SK-N-SH (cell line): Measurements from ENCODE around the gene TMEM131L. TPM values are rescaled to one million over a fixed set of nuclear protein-coding genes. Genes with fewer than 3 reads are reported as not detected.

Experiments used
- CTCF ChIA-PET: fragments of 300-600, 350-600 bp; formaldehyde crosslinking; extraction: SDS; loops from one replicate; lab custom pipeline; 2021; lab: Yijun Ruan, JAX
- POLR2A ChIA-PET: fragments of 350-600 bp; sonication (Branson Sonifier 250); formaldehyde crosslinking; extraction: SDS; loops from one replicate; lab custom pipeline; 2020; ENCODE audit warnings: antibody characterized with exemption, inconsistent platforms; lab: Yijun Ruan, JAX
- DNase-seq: peaks from one replicate; pipeline ENCODE4 v3.0.0; 2012
- H2AFZ ChIP-seq: fragments of 200-600 bp; sonication (generic); 2 replicates; pipeline ENCODE4 v1.8.1; 2016; ENCODE audit warnings: antibody characterized with exemption, mild to moderate bottlenecking, low read depth
- H3F3A ChIP-seq: fragments of 200-600 bp; sonication (generic); replicated peaks from 2 replicates; pipeline ENCODE3; 2016; ENCODE audit warnings: antibody characterized with exemption, mild to moderate bottlenecking; ENCODE audit not compliant: insufficient read depth
- H3K27ac ChIP-seq, 2 experiments: fragments of 200-500 bp in 1 of 2; fragments of 200-600 bp in 1 of 2; sonication (Bioruptor generic) in 1 of 2; sonication (generic), shearing (Covaris generic) in 1 of 2; 2 replicates each; pipeline versions ENCODE4 v1.5.1 to v1.6.1; 2014 to 2016; ENCODE audit warnings: low read depth in 2 of 2, inconsistent platforms in 1 of 2, low read length in 1 of 2, mild to moderate bottlenecking in 1 of 2, mixed read lengths in 1 of 2
- H3K27me3 ChIP-seq: fragments of 200-600 bp; sonication (generic), shearing (Covaris generic); 2 replicates; pipeline ENCODE4 v1.6.1; 2016; ENCODE audit warnings: mixed run types; ENCODE audit not compliant: insufficient read depth
- H3K36me3 ChIP-seq, 2 experiments: fragments of 200-500 bp in 1 of 2; fragments of 200-600 bp in 1 of 2; sonication (Bioruptor generic) in 1 of 2; sonication (generic) in 1 of 2; replicated peaks in 1 of 2; 2 replicates each; pipeline versions ENCODE3 to v1.5.1; 2014 to 2016; ENCODE audit warnings: low read length in 1 of 2, mild to moderate bottlenecking in 1 of 2; ENCODE audit not compliant: insufficient read depth in 2 of 2, control insufficient read depth in 1 of 2
- H3K4me1 ChIP-seq, 2 experiments: fragments of 200-500 bp in 1 of 2; fragments of 200-600 bp in 1 of 2; sonication (Bioruptor generic) in 1 of 2; sonication (generic), shearing (Covaris generic) in 1 of 2; 2 replicates each; pipeline versions ENCODE4 v1.5.1 to v1.6.1; 2014 to 2016; ENCODE audit warnings: low read depth in 1 of 2, low read length in 1 of 2, mixed run types in 1 of 2; ENCODE audit not compliant: insufficient read depth in 2 of 2, control insufficient read depth in 1 of 2
- H3K4me2 ChIP-seq: fragments of 200-600 bp; sonication (generic), shearing (Covaris generic); 2 replicates; pipeline ENCODE4 v1.6.1; 2017; ENCODE audit warnings: mixed run types
- H3K4me3 ChIP-seq, 2 experiments: fragments of 200-500 bp in 1 of 2; fragments of 200-600 bp in 1 of 2; sonication (Bioruptor generic) in 1 of 2; sonication (generic), shearing (Covaris generic) in 1 of 2; 2 replicates each; pipeline versions ENCODE4 v1.5.1 to v1.8.1; 2014 to 2016; ENCODE audit warnings: low read depth in 2 of 2, inconsistent platforms in 1 of 2, low read length in 1 of 2, mild to moderate bottlenecking in 1 of 2, mixed read lengths in 1 of 2, moderate library complexity in 1 of 2
- H3K79me2 ChIP-seq: fragments of 200-600 bp; sonication (generic); 2 replicates; pipeline ENCODE4 v1.8.1; 2017; ENCODE audit warnings: mild to moderate bottlenecking; ENCODE audit not compliant: insufficient read depth
- H3K9ac ChIP-seq: fragments of 200-600 bp; sonication (generic); 2 replicates; pipeline ENCODE4 v1.6.1; 2017; ENCODE audit warnings: mixed run types
- H3K9me2 ChIP-seq: fragments of 200-600 bp; sonication (generic); 2 replicates; pipeline ENCODE4 v1.6.1; 2017; ENCODE audit warnings: mixed run types
- H3K9me3 ChIP-seq: fragments of 200-600 bp; sonication (generic); 2 replicates; pipeline ENCODE4 v1.6.1; 2017; ENCODE audit warnings: mixed run types, mild to moderate bottlenecking, moderate library complexity
- H4K20me1 ChIP-seq: fragments of 200-600 bp; sonication (generic); 2 replicates; pipeline ENCODE4 v1.6.1; 2017; ENCODE audit warnings: mild to moderate bottlenecking, mixed run types; ENCODE audit not compliant: insufficient read depth
- CTCF ChIP-seq: fragments of 200-600 bp; sonication (generic); IDR thresholded peaks from 2 replicates; pipeline ENCODE4 v1.6.1; 2017; ENCODE audit warnings: antibody characterized with exemption, mild to moderate bottlenecking, moderate library complexity
- EZH2phosphoT487 ChIP-seq: fragments of 200-600 bp; sonication (generic); IDR thresholded peaks from 2 replicates; pipeline ENCODE4 v1.6.1; 2017; ENCODE audit warnings: low read depth, mixed run types, mild to moderate bottlenecking, antibody characterized with exemption, moderate library complexity, borderline replicate concordance
- FOXJ3 ChIP-seq: sonication (generic); formaldehyde crosslinking; IDR thresholded peaks from 2 replicates; pipeline ENCODE4 v1.5.1; 2020; ENCODE audit warnings: mild to moderate bottlenecking, missing genetic modification reagents
- FOXM1 ChIP-seq: IDR thresholded peaks from 2 replicates; pipeline ENCODE4 v1.4.0; 2012; ENCODE audit warnings: low read depth, mild to moderate bottlenecking
- GABPA ChIP-seq: IDR thresholded peaks from 2 replicates; pipeline ENCODE4 v1.4.0; 2012; ENCODE audit warnings: low read depth, mild to moderate bottlenecking
- RAD21 ChIP-seq: IDR thresholded peaks from 2 replicates; pipeline ENCODE4 v1.6.1; 2012; ENCODE audit warnings: mild to moderate bottlenecking, low read length
- RXRA ChIP-seq: IDR thresholded peaks from 2 replicates; pipeline ENCODE4 v1.4.0; 2012; ENCODE audit warnings: low read depth, mild to moderate bottlenecking, borderline replicate concordance
- SIN3A ChIP-seq: IDR thresholded peaks from 2 replicates; pipeline ENCODE4 v1.6.1; 2012; ENCODE audit warnings: low read depth, mild to moderate bottlenecking, low read length, moderate library complexity, borderline replicate concordance
- SMC3 ChIP-seq: IDR thresholded peaks from 2 replicates; pipeline ENCODE4 v1.6.1; 2012; ENCODE audit warnings: low read depth, low read length, improper control_type of control experiment
- TAF1 ChIP-seq: IDR thresholded peaks from 2 replicates; pipeline ENCODE4 v1.6.1; 2012; ENCODE audit warnings: low read depth, mild to moderate bottlenecking, low read length, moderate library complexity, borderline replicate concordance
- TEAD4 ChIP-seq: IDR thresholded peaks from 2 replicates; pipeline ENCODE4 v1.4.0; 2012; ENCODE audit warnings: mild to moderate bottlenecking, borderline replicate concordance; ENCODE audit not compliant: insufficient read depth
- USF1 ChIP-seq: IDR thresholded peaks from 2 replicates; pipeline ENCODE4 v1.4.0; 2012; ENCODE audit warnings: low read depth, borderline replicate concordance
- USF2 ChIP-seq: fragments of 150-350 bp; IDR thresholded peaks from 2 replicates; pipeline ENCODE4 v1.6.1; 2017; ENCODE audit warnings: antibody characterized with exemption, low read length, low read depth, borderline replicate concordance
- YY1 ChIP-seq: IDR thresholded peaks from 2 replicates; pipeline ENCODE4 v1.4.0; 2012; ENCODE audit warnings: low read depth, mild to moderate bottlenecking
- polyA plus RNA-seq, 3 experiments: library from polyadenylated mRNA; depleted of rRNA; stranded (reverse); fragments of >200 nt; gene quantifications; 2 replicates each; pipeline ENCODE4 v1.2.3, GENCODE V29; 2012
- TF ChIP-seq, protein P1 (sequence below): IDR thresholded peaks from 2 replicates; pipeline ENCODE4 v1.6.1; 2012; ENCODE audit warnings: mild to moderate bottlenecking, low read depth, low read length, moderate library complexity

The TMEM131L gene
- polyA plus RNA-seq, 1 of the 3 experiments (the other 2 are of a cell fraction) = 6.2 TPM

GRCh38 chr4:153629776-153630175, 163.6 kb downstream of the TMEM131L start:
- TF ChIP-seq FOXM1 = no peak
- TF ChIP-seq EZH2phosphoT487 = no peak
- TF ChIP-seq USF2 = no peak
- no peak for TF ChIP-seq YY1
- no peak for TF ChIP-seq RAD21
- TF ChIP-seq CTCF = no peak
- no peak for TF ChIP-seq GABPA
- TF ChIP-seq SMC3 = no peak
- no peak for TF ChIP-seq FOXJ3 (CRISPR knock-in tag)
- no peak for TF ChIP-seq TAF1
- TF ChIP-seq RXRA = no peak
- no peak for TF ChIP-seq USF1
- TF ChIP-seq SIN3A = no peak
- TF ChIP-seq TEAD4 = no peak
- TF ChIP-seq, protein P1, sequence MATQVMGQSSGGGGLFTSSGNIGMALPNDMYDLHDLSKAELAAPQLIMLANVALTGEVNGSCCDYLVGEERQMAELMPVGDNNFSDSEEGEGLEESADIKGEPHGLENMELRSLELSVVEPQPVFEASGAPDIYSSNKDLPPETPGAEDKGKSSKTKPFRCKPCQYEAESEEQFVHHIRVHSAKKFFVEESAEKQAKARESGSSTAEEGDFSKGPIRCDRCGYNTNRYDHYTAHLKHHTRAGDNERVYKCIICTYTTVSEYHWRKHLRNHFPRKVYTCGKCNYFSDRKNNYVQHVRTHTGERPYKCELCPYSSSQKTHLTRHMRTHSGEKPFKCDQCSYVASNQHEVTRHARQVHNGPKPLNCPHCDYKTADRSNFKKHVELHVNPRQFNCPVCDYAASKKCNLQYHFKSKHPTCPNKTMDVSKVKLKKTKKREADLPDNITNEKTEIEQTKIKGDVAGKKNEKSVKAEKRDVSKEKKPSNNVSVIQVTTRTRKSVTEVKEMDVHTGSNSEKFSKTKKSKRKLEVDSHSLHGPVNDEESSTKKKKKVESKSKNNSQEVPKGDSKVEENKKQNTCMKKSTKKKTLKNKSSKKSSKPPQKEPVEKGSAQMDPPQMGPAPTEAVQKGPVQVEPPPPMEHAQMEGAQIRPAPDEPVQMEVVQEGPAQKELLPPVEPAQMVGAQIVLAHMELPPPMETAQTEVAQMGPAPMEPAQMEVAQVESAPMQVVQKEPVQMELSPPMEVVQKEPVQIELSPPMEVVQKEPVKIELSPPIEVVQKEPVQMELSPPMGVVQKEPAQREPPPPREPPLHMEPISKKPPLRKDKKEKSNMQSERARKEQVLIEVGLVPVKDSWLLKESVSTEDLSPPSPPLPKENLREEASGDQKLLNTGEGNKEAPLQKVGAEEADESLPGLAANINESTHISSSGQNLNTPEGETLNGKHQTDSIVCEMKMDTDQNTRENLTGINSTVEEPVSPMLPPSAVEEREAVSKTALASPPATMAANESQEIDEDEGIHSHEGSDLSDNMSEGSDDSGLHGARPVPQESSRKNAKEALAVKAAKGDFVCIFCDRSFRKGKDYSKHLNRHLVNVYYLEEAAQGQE = no peak
- Histone ChIP-seq H3K27ac (no peak overlapping the region), H3K36me3 (peaks cover 39 to 42% of the 10 kb centered on the region in 2 experiments), H3K9me2 (no peaks in the 10 kb centered on the region), H3K4me1 (no peaks in the 10 kb centered on the region), H3K4me2 (no peak overlapping the region), H3F3A (no peaks in the 10 kb centered on the region), H3K27me3 (no peaks in the 10 kb centered on the region), H3K9me3 (no peaks in the 10 kb centered on the region), H3K9ac (no peak overlapping the region), H4K20me1 (no peaks in the 10 kb centered on the region), H2AFZ (no peak overlapping the region), H3K4me3 (no peak overlapping the region), H3K79me2 (no peaks in the 10 kb centered on the region)
- POLR2A ChIA-PET = no interaction called here
- no peak for DNase-seq
- CTCF ChIA-PET = interaction anchor here (1.6 to 7.9 kb wide), 2 partner anchors 14 to 120 kb away, joined by 4 to 89 read pairs; no protein-coding TSS in a partner anchor
